ENCODE measurements around the gene SOWAHA.

Gene SOWAHA

GRCh38 chr5:132825834-132826391 lies 12.8 kb downstream of the SOWAHA start:
- peak overlapping the region; percentile 41 for H3K4me3 ChIP-seq (ENCODE audit: low read depth, low read length)
- no peak for TF ChIP-seq CTCF (IDR thresholded peaks at IDR 0.05; ENCODE audit: borderline replicate concordance, insufficient read depth, low read depth, low read length)

- TF ChIP-seq CTCF (IDR thresholded peaks at IDR 0.05; ENCODE audit: borderline replicate concordance, insufficient read depth, low read depth, low read length) = no peak
- no peak overlapping the region for H3K4me3 ChIP-seq (ENCODE audit: low read depth, low read length)
Measured at GRCh38 chr5:132826424-132827082, 13.5 kb downstream of the SOWAHA start.

GRCh38 chr5:132827943-132828673 lies 15.0 kb downstream of the SOWAHA start:
- TF ChIP-seq CTCF (IDR thresholded peaks at IDR 0.05; ENCODE audit: borderline replicate concordance, insufficient read depth, low read depth, low read length) = no peak
- no peak overlapping the region for H3K4me3 ChIP-seq (ENCODE audit: low read depth, low read length)

- no peak for TF ChIP-seq CTCF (IDR thresholded peaks at IDR 0.05; ENCODE audit: borderline replicate concordance, insufficient read depth, low read depth, low read length)
- no peak overlapping the region for H3K4me3 ChIP-seq (ENCODE audit: low read depth, low read length)
Measured at GRCh38 chr5:132828846-132829494, 15.9 kb downstream of the SOWAHA start.

GRCh38 chr5:132829742-132830435 lies 16.8 kb downstream of the SOWAHA start:
- peak overlapping the region; percentile 61 for H3K4me3 ChIP-seq (ENCODE audit: low read depth, low read length)
- peak; percentile 97 for TF ChIP-seq CTCF (IDR thresholded peaks at IDR 0.05; ENCODE audit: borderline replicate concordance, insufficient read depth, low read depth, low read length)

GRCh38 chr5:132830436-132831094 lies 17.5 kb downstream of the SOWAHA start, which contains the start of gene SHROOM1:
Gene SHROOM1, minus strand, starts transcription at chr5:132830647. Its CDS starts 4,507 bp downstream, at chr5:132826140.
- TF ChIP-seq CTCF (IDR thresholded peaks at IDR 0.05; ENCODE audit: borderline replicate concordance, insufficient read depth, low read depth, low read length) = no peak
- H3K4me3 ChIP-seq (ENCODE audit: low read depth, low read length) = peak within 1 kb of the TSS; percentile 61

All from GM12875 (cell line).